GM18873 (cell line): Measurements from ENCODE around the gene CD247.

Experiments
- ATAC-seq: cut with Tn5 transposase; IDR thresholded peaks from one replicate; pipeline ENCODE4 v1.9.1; 2021; ENCODE audit warnings: mild to moderate bottlenecking, moderate library complexity, moderate number of reproducible peaks; ENCODE audit not compliant: unreplicated experiment, low FRiP score

CD247 gene

DNA sequence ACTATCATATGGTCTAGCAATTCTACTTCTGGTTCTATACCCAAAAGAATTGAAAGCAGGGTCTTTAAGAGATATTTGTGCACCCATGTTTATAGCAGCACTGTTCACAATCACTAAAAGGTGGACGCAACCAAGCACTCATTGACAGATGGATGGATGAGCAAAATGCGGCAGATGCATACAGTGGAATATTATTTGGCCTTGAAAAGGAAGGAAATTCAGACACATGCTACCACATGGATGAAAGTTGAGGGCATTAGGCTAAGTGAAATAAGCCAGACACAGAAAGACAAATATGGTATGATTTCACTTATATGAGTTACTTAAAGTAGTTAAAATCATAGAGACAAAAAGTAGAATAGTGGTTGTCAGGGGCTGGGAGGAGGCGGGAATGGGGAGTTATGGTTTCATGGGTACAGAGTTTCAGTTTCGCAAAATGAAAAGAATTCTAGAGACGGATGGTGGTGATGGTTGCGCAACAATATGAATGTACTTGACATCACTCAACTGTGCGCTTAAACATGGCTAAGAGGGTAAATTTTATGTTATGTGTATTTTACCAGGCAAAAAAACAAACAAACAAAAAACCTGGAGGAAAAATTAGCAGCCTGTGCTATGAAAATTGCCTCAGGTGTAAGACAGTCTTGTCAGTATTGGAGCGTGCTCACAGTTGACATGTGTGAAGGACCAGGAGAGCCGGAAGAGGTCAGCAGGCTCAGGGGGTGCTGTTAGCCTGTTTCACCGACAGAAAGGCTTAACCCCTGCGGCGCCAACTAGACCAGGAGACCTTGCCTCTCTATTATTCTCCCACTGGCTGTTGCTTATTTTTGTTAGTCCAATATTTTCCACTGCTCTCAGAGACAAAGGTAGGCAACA, 26.5 kb downstream of the CD247 start:
- no peak for ATAC-seq

DNA sequence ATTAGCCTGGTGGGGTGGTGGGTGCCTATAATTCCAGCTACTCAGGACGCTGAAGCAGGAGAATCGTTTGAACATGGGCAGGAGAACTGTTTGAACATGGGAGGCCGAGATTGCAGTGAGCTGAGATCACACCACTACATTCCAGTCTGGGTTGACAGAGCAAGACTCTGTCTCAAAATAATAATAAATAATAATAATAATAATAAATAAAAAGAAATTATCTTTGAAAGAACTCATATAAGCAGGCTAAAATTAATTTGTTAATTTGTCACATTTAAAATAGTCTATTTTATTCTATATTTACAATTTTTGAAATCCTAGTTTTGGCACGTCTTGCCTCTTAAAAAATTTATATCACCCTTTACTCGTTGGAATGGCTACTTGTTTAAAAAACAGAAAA, 27.6 kb downstream of the CD247 start:
- ATAC-seq = no peak

DNA sequence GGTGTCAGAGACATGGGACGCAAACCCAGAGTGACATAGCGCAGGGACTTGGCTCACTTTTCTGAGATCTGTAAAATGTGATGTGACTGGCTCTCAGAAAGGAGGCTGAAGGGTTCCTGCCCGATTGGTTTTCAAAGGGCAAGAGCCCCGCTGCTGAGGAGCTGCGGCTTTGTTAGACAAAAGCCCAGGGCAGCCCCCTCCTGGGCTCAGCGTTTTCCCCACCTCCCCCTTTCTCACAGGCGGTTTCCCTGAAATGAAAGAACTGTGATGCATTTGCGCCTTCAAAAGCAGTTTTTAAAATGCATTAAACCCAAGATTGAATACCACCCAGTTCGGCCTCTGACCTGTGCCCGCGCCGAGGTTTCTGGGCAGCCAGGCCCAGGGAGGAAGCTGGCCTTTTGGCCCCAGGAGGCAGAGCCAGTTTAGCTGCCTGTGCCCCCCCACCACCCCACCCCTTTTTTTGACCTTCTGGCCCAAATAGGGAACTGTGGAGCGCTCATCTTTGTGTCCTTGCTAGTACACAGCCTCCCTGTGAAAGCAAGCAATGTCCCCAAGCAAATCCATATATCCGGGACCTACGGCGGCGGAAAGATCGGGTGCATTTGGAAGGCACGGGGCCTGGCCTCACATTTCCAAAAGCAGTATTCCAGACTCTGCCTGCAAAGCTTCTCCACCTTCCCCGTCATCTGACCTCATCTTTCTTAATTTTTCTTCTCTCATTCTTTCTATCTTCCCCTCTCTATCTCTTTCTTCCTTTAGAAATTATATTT, 28.6 kb downstream of the CD247 start:
- ATAC-seq = no peak

DNA sequence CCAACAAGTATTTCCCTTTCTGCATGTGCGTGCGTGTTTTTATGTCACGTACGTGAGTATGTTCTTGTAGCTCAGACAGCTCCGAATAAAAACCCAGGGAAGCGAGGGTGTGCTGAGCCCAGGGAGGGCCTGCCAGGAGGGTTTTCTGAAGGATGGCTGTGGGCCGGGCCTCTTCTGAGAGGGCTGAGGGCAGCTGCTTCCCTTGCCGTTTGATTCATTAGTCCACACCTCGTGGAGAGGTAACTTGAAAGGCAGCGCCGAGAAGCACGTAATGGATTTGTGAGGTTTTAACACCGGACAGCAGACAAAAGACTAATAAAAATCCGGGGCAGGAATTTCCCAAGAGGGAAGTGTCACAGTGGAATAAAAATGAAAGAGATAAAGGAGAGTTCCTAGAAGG, 29.5 kb downstream of the CD247 start:
- no peak for ATAC-seq

DNA sequence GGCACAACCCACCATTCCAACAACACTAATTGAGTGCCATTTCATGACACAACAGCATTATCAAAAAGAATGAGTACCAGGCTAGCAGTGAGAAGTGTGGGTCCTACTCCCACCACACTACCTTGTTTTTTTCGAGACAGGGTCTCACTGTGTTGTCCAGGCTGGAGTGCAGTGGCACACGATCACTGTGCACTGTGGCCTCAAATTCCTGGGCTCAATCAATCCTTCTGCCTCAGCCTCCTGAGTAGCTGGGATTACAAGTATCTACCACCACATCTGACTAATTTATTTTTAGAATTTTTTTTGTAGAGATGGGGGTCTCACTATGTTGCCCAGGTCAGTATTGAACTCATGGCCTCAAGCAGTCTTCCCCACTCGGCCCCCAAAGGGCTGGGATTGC, 30.7 kb downstream of the CD247 start:
- ATAC-seq = no peak

DNA sequence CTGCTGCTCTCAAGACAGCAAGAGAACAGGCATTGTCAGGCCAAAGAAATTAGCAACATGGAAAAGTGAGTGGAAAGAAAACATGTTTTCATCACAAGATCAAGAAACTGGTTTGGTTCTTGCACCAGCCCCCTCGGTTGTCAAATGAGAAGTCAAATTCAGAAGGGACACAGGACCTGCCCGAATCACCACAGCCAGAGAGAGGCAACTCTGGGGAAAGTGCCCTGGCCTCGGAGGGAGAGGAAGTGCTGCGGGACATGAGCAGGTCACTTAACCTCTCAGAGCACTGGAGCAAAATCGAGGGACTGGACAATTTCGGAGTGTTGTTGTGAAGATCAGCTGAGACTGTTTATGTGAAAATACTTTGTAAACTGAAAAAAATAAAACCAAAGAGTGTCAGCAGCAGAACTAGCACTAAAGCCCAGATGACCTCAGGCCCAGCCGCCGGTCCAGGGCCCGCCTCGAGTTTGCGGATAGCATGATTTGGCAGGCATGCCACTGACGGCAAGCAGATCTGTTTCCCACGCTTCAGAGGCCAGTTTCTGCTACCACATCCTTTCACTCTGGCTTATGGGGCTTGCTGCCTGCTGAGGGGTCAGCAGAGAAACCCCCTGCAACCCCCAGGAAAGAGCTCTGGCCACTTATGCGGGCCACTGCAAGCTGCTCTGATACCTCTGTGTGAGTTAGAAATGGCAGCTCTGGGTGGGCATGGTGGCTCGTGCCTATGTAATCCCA, 32.1 kb downstream of the CD247 start:
- no peak for ATAC-seq

DNA sequence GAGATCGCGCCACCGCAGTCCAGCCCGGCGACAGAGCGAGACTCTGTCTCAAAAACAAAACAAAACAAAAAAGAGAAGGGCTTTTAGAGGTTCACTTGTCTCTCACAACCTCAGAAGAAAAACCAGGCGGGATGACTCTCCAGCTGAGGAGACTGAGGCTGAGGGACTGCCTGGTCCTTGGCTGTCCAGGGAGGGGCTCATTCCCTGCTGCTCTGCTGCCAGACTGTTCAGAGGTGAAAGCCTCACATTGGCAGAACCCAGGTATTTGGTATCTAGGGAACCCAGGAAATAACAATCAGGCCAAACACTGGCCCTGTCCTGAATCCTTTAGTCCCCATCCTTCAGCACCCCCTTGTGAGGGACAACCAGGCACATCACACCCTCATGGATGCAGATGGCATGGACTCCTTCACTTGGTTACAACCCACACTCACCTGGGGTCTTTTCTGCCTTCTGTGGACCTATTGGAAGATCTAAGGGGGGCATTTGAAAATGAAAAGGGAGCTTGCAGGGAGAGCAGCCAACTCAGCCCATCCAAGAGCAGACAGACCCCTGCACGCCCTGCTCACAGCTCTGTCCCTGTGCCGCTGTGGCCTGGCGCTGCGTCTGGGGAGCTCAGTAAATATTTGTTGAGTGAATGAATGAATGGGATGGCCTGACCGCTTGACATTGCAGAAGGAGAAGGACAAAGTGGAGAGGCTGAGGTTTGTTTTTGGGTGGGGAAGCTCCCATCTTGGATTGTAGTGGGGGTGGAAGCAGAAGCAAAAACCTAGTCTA, 33.4 kb downstream of the CD247 start:
- no peak for ATAC-seq

DNA sequence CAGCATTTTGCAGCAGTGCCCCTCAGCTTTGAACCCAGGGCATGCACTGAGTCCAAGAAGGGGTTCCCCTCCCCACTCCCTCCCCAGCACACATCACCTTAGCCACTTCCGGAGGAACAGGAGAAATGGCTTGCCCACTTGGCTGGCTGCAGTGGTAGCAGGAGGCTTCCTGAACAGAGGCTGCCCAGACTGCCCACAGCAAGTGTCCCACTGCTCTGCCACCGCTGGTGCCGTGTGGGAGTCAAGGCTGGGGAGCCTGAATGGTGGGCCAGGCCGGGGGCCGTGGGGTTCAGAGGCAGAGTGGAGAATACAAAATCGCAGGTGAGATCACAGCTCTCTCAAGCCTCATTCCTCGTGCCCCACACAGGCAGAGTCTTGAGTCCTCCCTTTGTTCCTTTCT, 34.5 kb downstream of the CD247 start:
- no peak for ATAC-seq

DNA sequence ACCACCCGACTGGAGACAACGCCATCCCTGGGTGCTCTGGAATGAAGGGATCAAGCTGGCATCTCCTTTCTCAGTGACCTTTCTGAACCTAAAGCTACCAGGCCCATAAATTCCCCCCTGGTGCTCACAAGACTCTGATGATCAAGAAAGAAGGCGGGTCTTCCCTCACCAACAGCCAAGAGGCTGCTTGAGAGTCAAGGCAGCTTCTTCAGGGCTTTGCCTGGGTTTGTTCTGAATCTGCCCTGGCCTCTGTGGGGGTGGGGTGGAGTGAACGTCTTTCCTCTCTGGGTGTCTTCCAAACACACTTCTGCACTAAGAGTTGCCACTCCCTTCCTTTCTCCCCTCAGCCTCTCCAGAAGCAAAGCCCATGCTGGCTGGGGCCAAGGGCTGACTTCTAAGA, 36.1 kb downstream of the CD247 start:
- ATAC-seq = no peak

DNA sequence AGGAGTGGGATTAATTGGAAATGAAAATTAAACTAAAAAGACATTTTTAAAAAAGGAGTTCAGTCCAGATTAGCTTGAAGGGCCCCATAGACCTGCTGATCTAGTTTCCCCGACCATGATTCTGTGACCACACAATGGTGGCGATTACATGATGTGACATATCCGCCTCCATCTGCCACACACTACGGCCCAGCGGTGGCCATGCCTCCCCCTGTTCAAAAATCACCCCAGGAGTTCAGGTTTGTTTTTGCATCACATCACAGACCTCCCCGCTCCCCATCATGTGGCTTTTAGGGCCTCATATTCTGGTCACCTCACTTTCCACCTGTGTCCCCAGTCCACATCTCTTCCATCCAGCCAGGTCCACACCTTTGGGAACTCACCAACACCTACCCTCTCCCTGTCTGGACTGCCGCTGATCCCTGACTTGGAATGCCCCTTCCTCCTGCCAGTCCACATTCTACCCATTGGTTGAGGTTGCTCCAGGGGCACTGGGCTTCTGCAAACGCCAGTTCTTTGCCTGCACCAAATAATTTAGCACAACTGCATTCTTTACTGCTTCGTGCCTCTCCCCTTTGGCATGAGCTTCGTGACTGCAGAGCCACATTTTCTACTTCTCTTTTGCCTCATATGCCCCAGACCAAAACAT, 38.9 kb downstream of the CD247 start:
- no peak for ATAC-seq

DNA sequence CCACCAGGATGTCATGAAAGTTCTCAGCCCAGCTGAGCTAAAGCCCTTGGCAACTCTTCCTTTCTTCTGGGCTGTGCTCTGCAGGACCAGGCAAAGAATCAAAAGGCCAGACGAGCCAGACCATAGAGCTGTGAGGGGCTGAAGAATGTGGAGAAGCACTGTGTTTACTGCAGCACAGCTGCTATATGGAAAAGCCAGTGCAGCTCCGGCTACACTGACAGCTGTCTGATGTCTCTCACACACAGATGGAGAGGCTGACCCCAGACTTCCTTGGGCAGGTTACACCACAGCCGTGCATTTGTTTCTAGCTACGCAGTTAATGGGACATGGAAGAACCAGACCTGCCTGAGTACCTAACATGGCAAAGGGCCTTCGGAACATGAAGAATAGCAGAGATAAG, 40.3 kb downstream of the CD247 start:
- ATAC-seq = no peak

DNA sequence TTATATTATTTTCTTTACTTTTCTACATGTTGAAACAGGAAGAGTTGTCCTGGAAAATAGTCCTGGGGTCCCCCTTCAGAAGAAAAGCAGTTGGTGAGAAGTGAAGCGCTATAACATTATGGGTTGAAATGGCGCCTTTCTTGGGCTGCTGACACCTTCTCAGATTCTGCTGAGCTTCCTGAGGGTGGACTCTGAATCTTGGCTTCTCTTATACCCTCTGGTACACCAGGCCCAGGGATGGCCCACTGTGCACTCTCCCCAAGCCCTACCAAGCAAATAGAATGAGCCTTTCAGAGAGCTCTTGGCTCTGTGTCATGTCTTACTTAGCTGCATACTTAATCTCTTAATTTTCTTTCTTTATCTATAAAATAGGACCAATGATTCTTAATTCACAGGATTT, 42.3 kb downstream of the CD247 start:
- ATAC-seq = no peak

DNA sequence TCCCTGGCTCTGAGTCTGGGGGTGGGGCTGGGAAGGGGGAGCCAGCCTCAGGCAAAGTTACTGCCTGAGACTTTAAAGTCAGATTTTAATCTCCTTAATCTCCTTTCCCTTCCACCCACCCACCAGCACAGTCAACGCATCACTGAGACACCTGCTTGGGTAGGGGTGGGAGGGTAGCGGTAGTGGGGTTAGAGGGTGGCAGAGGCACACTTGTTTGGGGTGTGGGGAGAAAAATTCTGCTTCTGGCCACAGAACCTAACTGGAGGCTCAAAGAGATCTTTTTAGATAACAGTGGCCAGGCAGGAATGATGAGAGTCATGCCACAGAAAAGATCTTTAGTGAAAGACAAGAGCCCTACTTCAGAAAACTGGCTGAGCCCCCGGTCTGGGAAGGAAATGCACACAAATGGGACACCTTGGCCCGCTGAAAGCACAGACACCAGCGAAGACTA, 44.1 kb downstream of the CD247 start:
- ATAC-seq = no peak

DNA sequence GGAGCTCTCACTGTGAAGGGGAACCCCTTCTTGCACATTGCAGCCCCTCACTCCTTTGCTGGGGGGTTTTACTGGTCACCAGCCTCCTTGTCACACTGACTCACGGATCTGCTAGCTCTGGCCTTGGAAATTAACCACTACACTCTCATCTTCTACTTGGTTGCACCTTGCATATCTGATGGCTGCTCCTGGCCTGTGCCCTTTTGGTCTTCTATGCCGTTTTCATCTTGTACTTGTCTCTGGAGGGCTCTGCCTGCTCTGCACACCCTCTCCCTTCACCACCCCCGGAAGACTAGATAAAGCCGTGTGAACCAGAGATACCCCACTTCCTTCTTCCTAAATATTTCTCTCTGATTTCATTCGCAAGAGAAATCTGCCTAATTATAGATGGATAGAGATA, 44.6 kb downstream of the CD247 start:
- no peak for ATAC-seq

DNA sequence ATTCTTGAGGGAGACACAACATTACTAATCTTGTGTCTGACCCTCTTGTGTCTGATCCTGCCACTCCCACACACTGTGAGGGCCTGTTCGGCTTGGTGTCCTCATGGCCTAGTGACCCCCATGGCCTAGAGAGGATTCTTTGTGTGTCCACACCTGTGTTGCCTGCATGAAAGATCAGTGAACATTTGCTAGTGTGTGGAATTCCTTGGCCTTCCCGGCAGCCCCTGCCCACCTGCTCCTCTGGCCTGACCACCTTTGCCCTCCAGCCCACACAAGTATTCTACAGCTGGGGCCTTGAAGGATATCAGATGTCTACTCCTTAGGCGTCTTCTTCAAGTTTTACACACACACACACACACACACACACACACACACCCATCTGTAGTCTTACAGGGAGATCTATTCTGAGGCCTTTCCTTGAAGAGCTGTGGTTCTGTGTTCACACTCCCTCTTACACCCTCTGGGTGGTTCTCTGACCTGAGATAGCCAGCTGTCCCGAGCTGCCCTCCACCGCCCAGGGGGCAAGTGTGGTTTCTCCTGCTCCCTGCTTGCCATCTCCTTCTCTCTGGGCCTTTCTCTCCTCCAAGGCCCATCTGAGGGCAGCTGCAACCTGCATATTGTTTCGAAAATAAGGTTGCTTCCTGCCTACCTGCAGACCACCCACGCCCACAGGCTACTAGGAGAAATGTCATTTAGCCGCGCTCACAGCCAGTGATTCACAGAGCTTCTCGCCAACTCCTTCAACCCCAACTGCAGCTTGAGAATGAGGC, 45.4 kb downstream of the CD247 start:
- no peak for ATAC-seq

DNA sequence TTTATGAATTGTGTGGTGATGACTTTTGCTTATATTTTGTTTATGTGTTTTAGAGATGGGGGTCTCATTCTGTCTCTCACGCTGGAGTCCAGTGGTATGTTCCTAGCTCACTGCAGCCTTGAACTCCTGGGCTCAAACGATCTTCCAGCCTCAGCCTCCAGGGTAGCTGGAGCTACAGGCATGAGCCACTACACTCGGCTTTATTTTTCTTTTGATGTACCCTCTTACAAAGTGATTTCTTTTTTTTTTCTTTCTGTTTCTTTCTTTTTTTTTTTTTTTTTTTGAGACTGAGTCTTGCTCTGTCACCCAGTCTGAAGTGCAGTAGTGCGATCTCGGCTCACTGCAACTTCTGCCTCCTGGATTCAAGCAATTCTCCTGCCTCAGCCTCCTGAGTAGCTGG, 46.8 kb downstream of the CD247 start:
- ATAC-seq = no peak

DNA sequence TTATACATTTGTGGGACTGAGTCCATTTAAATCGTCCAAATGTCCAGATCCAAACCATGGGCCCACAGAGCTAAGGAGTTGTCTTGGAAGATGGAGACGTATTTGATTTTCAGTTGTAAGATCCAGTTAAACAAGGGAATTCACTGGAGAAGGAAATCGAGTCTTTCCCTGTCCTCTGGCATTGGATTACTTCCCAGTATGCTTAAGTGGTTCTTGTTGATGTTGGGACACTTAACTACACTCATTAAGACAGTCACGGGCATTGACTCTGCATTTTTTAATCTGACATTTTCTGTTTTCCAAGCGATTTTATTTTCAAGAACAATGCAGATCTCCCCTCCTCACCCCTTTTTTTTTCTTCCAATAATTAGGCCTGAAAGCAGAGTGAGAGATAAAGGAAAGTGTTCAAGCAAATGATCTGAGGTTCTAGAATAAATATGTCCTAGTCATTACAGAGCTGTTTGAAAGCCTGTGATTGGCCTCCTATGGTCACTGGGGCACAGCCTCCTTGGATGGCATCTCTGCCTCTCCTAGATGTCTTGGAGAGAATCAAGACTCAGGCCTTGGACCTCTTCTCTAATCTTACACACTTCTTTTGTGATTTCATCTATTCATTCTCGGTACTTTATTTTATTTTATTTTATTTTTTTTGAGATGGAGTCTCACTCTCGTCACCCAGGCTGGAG, 48.9 kb downstream of the CD247 start:
- no peak for ATAC-seq

DNA sequence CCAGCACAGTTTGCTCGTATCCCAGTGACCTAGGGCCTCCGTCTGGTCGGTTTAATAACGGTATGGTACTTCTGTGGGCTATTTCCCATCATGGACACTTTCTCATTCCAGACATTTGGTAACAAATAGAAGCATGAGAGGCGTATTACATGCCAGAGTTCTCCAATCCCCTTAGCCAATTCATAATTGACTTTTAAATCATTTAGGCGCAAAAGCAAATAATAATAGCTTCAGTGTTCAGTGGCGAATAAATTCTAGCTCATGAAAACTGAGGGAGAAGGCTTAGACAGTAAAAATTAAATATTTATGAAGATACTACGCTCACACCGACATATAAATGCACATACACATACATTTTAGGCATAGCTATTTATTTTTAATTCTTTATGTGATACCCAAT, 50.6 kb downstream of the CD247 start:
- no peak for ATAC-seq
